ENCODE data around the gene RTF1. TPM values are rescaled to one million over a fixed set of nuclear protein-coding genes. Genes with fewer than 3 reads are reported as not detected.
A peak's percentile ranks its signal among the peaks of the same experiment; 100 is the strongest.

The RTF1 gene
- total RNA-seq, 4 donors from 2014 or later = 22.7 to 46.8 (median 24.3) TPM

DNA sequence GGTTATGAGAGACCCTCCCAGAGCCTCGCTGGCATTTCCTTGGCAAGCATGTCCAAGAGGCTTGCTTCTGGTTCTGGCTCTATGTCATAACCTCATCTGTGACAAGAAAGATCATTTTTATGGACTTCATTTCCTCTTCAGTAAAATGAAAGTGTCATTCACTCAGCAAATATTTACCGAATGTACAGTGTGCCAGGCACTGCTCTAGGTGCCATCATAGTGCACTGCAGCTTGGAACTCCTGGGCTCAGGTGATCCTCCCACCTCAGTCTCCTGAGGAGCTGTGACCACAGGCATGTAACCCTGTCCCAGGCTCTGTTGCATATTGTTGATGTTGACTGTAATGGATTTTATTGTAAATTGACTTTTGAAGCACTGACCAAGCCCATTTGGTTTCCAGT is 58.0 kb downstream of the RTF1 start:
- Histone ChIP-seq H3K9me3 (no peaks in the 10 kb centered on the region), H3K27me3 (no peaks in the 10 kb centered on the region), H3K36me3 (peaks cover 0 to 83% of the 10 kb centered on the region in 2 donors), H3K27ac (peak overlapping the region in 1 of 4 donors; percentile 80), H3K4me3 (no peak overlapping the region), H3K4me1 (peaks cover 0 to 11% of the 10 kb centered on the region in 2 donors)
- in situ Hi-C loops (cut with MboI; ENCODE audit: low sequenced_read_pairs in 4 of 4) = no loop called here
- intact Hi-C loops (cut with DNase I; ENCODE audit: low total_unique reads) = no loop called here
- ATAC-seq = no peak
- TF ChIP-seq, protein P1, sequence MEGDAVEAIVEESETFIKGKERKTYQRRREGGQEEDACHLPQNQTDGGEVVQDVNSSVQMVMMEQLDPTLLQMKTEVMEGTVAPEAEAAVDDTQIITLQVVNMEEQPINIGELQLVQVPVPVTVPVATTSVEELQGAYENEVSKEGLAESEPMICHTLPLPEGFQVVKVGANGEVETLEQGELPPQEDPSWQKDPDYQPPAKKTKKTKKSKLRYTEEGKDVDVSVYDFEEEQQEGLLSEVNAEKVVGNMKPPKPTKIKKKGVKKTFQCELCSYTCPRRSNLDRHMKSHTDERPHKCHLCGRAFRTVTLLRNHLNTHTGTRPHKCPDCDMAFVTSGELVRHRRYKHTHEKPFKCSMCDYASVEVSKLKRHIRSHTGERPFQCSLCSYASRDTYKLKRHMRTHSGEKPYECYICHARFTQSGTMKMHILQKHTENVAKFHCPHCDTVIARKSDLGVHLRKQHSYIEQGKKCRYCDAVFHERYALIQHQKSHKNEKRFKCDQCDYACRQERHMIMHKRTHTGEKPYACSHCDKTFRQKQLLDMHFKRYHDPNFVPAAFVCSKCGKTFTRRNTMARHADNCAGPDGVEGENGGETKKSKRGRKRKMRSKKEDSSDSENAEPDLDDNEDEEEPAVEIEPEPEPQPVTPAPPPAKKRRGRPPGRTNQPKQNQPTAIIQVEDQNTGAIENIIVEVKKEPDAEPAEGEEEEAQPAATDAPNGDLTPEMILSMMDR (IDR thresholded peaks at IDR 0.05 in 4 of 5, conservative IDR thresholded peaks at IDR 0.05 in 1 of 5) = no peak
- no peak for TF ChIP-seq POLR2A (IDR thresholded peaks at IDR 0.05)
- DNase-seq = no peak

DNA sequence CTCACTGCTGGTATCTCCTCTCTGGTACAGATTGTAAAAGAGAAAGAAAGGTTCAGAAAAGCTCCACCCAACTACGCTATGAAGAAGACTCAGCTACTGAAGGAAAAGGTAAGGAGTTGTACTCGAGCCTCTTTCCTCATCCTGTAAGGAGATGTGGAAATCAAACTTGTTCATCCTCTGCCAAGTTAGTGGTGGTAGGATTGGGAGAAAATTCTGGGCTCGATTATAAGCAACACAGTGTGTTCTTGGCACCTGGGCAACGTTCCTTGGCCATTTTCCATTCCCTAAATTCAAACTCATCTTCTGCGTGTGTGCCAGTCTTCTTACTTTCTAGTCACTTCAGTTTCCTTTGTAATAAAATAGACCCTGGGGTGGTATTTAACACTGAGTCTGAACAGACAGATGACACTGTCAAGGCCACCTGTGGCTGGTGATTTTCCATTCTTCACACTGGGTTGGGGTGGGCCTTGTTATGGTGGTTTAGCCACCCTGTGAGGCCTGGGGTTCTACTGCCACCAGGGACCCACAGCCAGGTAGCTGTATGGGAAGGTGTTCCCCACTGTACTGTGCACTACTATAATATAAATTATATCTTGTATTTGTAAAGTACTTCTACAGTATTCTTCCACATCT is 59.6 kb downstream of the RTF1 start:
- ATAC-seq (peak; percentile 83 to 89), DNase-seq (peak in 1 of 2 donors; percentile 39)
- H3K4me1 ChIP-seq = peaks cover 0 to 11% of the 10 kb centered on the region in 2 donors
- H3K4me3 ChIP-seq = no peak overlapping the region
- no peaks in the 10 kb centered on the region for H3K9me3 ChIP-seq
- peaks cover 0 to 85% of the 10 kb centered on the region in 2 donors for H3K36me3 ChIP-seq
- H3K27ac ChIP-seq = peak overlapping the region; percentile 39 to 86 (median 66)
- intact Hi-C loops (cut with DNase I; ENCODE audit: low total_unique reads) = no loop called here
- TF ChIP-seq, protein P1 (IDR thresholded peaks at IDR 0.05 in 4 of 5, conservative IDR thresholded peaks at IDR 0.05 in 1 of 5) = no peak
- TF ChIP-seq POLR2A (IDR thresholded peaks at IDR 0.05) = no peak
- no peaks in the 10 kb centered on the region for H3K27me3 ChIP-seq
- in situ Hi-C loops (cut with MboI; ENCODE audit: low sequenced_read_pairs in 4 of 4) = no loop called here

DNA sequence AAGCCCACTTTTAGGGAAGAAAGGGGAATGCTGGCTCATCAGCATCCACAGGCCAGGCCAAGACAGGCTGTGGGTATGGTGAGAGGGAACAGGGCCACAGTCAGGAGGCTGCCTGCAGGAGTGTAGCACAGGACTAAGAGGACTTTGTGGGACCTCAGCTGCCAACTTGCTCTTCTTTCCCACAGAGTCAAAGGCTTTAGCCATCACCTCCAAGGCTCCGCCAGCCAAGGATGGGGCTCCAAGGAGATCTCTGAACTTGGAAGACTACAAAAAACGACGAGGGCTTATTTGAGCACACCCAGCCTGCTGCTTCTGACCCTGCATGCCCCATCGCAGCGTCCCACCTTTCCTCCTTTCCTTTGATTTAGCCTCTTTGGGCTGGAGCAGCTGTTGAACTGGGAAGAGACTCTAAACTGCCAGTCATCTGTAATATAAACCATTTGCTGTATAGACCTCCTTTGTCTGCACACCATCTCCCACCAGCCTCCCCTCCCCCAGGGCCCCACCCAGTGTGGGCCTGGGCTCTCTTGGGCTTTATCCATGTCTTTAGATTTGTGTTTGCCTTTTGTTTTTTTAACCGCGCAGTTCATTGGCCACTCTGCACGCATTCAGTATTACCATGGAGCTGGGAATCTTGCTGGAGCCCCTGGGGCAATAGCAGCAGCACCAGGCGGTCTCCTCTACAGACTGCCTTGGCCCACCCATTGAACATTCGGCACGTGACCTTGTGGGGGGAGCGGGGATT is 63.7 kb downstream of the RTF1 start:
- ATAC-seq = no peak
- TF ChIP-seq, protein P1 (IDR thresholded peaks at IDR 0.05 in 4 of 5, conservative IDR thresholded peaks at IDR 0.05 in 1 of 5) = no peak
- no peak for TF ChIP-seq POLR2A (IDR thresholded peaks at IDR 0.05)
- no peak overlapping the region for H3K4me3 ChIP-seq
- no peak for DNase-seq
- H3K4me1 ChIP-seq = peaks cover 0 to 7% of the 10 kb centered on the region in 2 donors
- no peaks in the 10 kb centered on the region for H3K27me3 ChIP-seq
- H3K36me3 ChIP-seq = peaks cover 0 to 73% of the 10 kb centered on the region in 2 donors
- intact Hi-C loops (cut with DNase I; ENCODE audit: low total_unique reads) = no loop called here
- in situ Hi-C loops (cut with MboI; ENCODE audit: low sequenced_read_pairs in 4 of 4) = no loop called here
- H3K27ac ChIP-seq = no peak overlapping the region
- no peaks in the 10 kb centered on the region for H3K9me3 ChIP-seq

DNA sequence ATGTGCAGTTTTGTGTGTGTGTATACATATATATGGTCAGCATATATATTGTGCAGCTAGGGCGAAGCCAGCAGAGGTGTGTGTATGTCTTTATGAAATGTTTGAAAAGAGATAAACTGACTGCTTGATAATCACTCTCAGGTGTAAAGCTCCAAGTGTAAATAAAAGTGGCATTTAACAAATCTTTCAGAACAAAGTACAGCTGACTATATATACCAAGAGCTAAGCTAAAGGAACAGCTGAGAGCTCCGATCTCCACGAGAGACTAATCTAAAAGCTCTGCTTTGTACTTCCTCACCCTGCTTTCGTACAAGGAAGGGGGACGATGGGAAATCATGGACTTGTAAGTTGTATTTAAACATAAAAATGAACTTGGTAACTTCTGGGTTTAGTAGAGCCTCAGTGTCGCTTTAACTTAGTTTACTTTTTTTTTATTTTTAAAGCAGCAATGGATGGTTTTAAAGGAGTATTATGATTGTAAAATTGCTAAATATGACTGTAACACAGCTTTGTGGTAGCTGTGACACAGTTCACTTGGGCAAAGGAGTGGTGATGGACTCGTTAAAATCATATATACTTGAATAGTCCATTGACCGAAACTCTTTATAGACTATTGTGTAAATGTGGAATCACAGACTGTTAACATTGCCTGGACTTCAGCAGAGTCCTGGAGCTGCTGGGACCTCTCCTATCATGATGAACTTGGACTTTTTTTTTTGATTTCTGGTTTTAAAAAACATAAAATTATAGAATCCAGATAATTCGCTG is 65.4 kb downstream of the RTF1 start:
- no peak for ATAC-seq
- intact Hi-C loops (cut with DNase I; ENCODE audit: low total_unique reads) (no loop called here), in situ Hi-C loops (cut with MboI; ENCODE audit: low sequenced_read_pairs in 4 of 4) (no loop called here)

More for the DNA sequence above, 65.4 kb downstream of the RTF1 start:
- Histone ChIP-seq H3K4me1 (no peaks in the 10 kb centered on the region), H3K36me3 (peaks cover 0 to 56% of the 10 kb centered on the region in 2 donors), H3K9me3 (no peaks in the 10 kb centered on the region), H3K4me3 (no peak overlapping the region), H3K27ac (no peak overlapping the region), H3K27me3 (no peaks in the 10 kb centered on the region)
- TF ChIP-seq, protein P1 (IDR thresholded peaks at IDR 0.05 in 4 of 5, conservative IDR thresholded peaks at IDR 0.05 in 1 of 5) = no peak
- no peak for DNase-seq
